SJCRH30 (cell line): Measurements from ENCODE around the gene SMARCB1. TPM values are rescaled to one million over a fixed set of nuclear protein-coding genes. Genes with fewer than 3 reads are reported as not detected.

ENCODE experiments used
- DNase-seq, 2 experiments: peaks; one replicate each; pipeline ENCODE4 v3.0.0-alpha.2; 2015 to 2020
- H3K27ac ChIP-seq: fragments of 250-450 bp; sonication (Bioruptor Pico); 2 replicates; pipeline ENCODE4 v1.5.1; 2020; ENCODE audit warnings: mild to moderate bottlenecking, moderate library complexity
- H3K27me3 ChIP-seq: fragments of 250-450 bp; sonication (Bioruptor Pico); 2 replicates; pipeline ENCODE4 v1.5.1; 2020; ENCODE audit warnings: mild to moderate bottlenecking, moderate library complexity
- H3K36me3 ChIP-seq: fragments of 250-450 bp; sonication (Bioruptor Pico); 2 replicates; pipeline ENCODE4 v1.5.1; 2020; ENCODE audit warnings: mild to moderate bottlenecking, moderate library complexity
- H3K4me1 ChIP-seq: fragments of 250-450 bp; sonication (Bioruptor Pico); 2 replicates; pipeline ENCODE4 v1.5.1; 2020; ENCODE audit warnings: mild to moderate bottlenecking, moderate library complexity
- H3K4me3 ChIP-seq: fragments of 250-450 bp; sonication (Bioruptor Pico); 2 replicates; pipeline ENCODE4 v1.5.1; 2020; ENCODE audit warnings: mild to moderate bottlenecking, moderate library complexity
- H3K9me3 ChIP-seq: fragments of 250-450 bp; sonication (Bioruptor Pico); replicated peaks from 2 replicates; pipeline ENCODE4 v1.5.1; 2020; ENCODE audit warnings: mild to moderate bottlenecking, moderate library complexity
- total RNA-seq: library from RNA; depleted of rRNA; stranded (reverse); fragments of >200 nt; shearing (Covaris generic); gene quantifications from 2 replicates; pipeline ENCODE4 v1.2.3, GENCODE V29; 2014

SMARCB1 gene
- total RNA-seq, 1 experiment from 2014 or later, result 119 TPM

- no peak overlapping the region for H3K27ac ChIP-seq
- no peaks in the 10 kb centered on the region for H3K9me3 ChIP-seq
- peaks cover 9% of the 10 kb centered on the region; the same call in 1 of the 2 replicates for H3K4me1 ChIP-seq
- no peak overlapping the region for H3K4me3 ChIP-seq
- H3K36me3 ChIP-seq, result peaks cover 60% of the 10 kb centered on the region
- no peaks in the 10 kb centered on the region for H3K27me3 ChIP-seq
- DNase-seq, result peak; percentile 47 to 58
Measured at GRCh38 chr22:23796461-23796860, 9.7 kb downstream of the SMARCB1 start.

- Histone ChIP-seq H3K27ac (no peak overlapping the region), H3K36me3 (peaks cover 72% of the 10 kb centered on the region), H3K27me3 (no peaks in the 10 kb centered on the region), H3K9me3 (no peaks in the 10 kb centered on the region), H3K4me1 (peaks cover 9% of the 10 kb centered on the region; the same call in 1 of the 2 replicates), H3K4me3 (no peak overlapping the region)
- no peak for DNase-seq
Measured at GRCh38 chr22:23800297-23801237, 13.8 kb downstream of the SMARCB1 start.

- H3K4me3 ChIP-seq, result no peak overlapping the region
- H3K27me3 ChIP-seq, result no peaks in the 10 kb centered on the region
- no peak overlapping the region for H3K27ac ChIP-seq
- no peak for DNase-seq
- no peaks in the 10 kb centered on the region for H3K9me3 ChIP-seq
- H3K36me3 ChIP-seq, result peaks cover 76% of the 10 kb centered on the region
- H3K4me1 ChIP-seq, result peaks cover 4% of the 10 kb centered on the region; the same call in 1 of the 2 replicates
Measured at GRCh38 chr22:23801238-23801821, 14.6 kb downstream of the SMARCB1 start.

GRCh38 chr22:23801886-23802377, 15.2 kb downstream of the SMARCB1 start:
- Histone ChIP-seq H3K4me3 (no peak overlapping the region), H3K4me1 (no peaks in the 10 kb centered on the region), H3K9me3 (no peaks in the 10 kb centered on the region), H3K27me3 (no peaks in the 10 kb centered on the region), H3K27ac (no peak overlapping the region), H3K36me3 (peaks cover 77% of the 10 kb centered on the region)
- no peak for DNase-seq

GRCh38 chr22:23803001-23803819, 16.4 kb downstream of the SMARCB1 start:
- DNase-seq, result no peak
- Histone ChIP-seq H3K36me3 (peaks cover 76% of the 10 kb centered on the region), H3K27me3 (no peaks in the 10 kb centered on the region), H3K27ac (no peak overlapping the region), H3K4me1 (no peaks in the 10 kb centered on the region), H3K9me3 (no peaks in the 10 kb centered on the region), H3K4me3 (no peak overlapping the region)

- Histone ChIP-seq H3K27me3 (no peaks in the 10 kb centered on the region), H3K4me3 (no peak overlapping the region), H3K36me3 (peaks cover 70% of the 10 kb centered on the region), H3K9me3 (no peaks in the 10 kb centered on the region), H3K4me1 (no peaks in the 10 kb centered on the region), H3K27ac (no peak overlapping the region)
- DNase-seq, result no peak
Measured at GRCh38 chr22:23804781-23805291, 18.1 kb downstream of the SMARCB1 start.

- no peak for DNase-seq
- peaks cover 63% of the 10 kb centered on the region for H3K36me3 ChIP-seq
Measured at GRCh38 chr22:23806837-23807236, 20.1 kb downstream of the SMARCB1 start.

GRCh38 chr22:23812378-23812777, 25.6 kb downstream of the SMARCB1 start:
- Histone ChIP-seq H3K27ac (no peak overlapping the region), H3K9me3 (no peaks in the 10 kb centered on the region), H3K4me3 (no peak overlapping the region), H3K36me3 (peaks cover 40% of the 10 kb centered on the region), H3K27me3 (no peaks in the 10 kb centered on the region), H3K4me1 (no peaks in the 10 kb centered on the region)
- no peak for DNase-seq

More at GRCh38 chr22:23806837-23807236, 20.1 kb downstream of the SMARCB1 start:
- Histone ChIP-seq H3K27ac (no peak overlapping the region), H3K4me3 (no peak overlapping the region), H3K27me3 (no peaks in the 10 kb centered on the region), H3K4me1 (no peaks in the 10 kb centered on the region), H3K9me3 (no peaks in the 10 kb centered on the region)

- H3K4me3 ChIP-seq, result no peak overlapping the region
- DNase-seq, result no peak
- no peaks in the 10 kb centered on the region for H3K4me1 ChIP-seq
- H3K27me3 ChIP-seq, result no peaks in the 10 kb centered on the region
- H3K36me3 ChIP-seq, result peaks cover 63% of the 10 kb centered on the region
- H3K27ac ChIP-seq, result no peak overlapping the region
- no peaks in the 10 kb centered on the region for H3K9me3 ChIP-seq
Measured at GRCh38 chr22:23815541-23816155, 28.9 kb downstream of the SMARCB1 start.

GRCh38 chr22:23816156-23816976, 29.6 kb downstream of the SMARCB1 start:
- Histone ChIP-seq H3K4me3 (no peak overlapping the region), H3K36me3 (peaks cover 64% of the 10 kb centered on the region), H3K27ac (no peak overlapping the region), H3K9me3 (no peaks in the 10 kb centered on the region), H3K4me1 (no peaks in the 10 kb centered on the region), H3K27me3 (no peaks in the 10 kb centered on the region)
- no peak for DNase-seq

GRCh38 chr22:23817146-23817545, 30.4 kb downstream of the SMARCB1 start:
- peaks cover 63% of the 10 kb centered on the region for H3K36me3 ChIP-seq
- H3K4me1 ChIP-seq, result no peaks in the 10 kb centered on the region
- H3K9me3 ChIP-seq, result no peaks in the 10 kb centered on the region
- no peak overlapping the region for H3K4me3 ChIP-seq
- H3K27me3 ChIP-seq, result no peaks in the 10 kb centered on the region
- H3K27ac ChIP-seq, result no peak overlapping the region
- DNase-seq, result no peak

- H3K4me3 ChIP-seq, result no peak overlapping the region
- peaks cover 68% of the 10 kb centered on the region for H3K36me3 ChIP-seq
- no peak for DNase-seq
- H3K27me3 ChIP-seq, result no peaks in the 10 kb centered on the region
- no peaks in the 10 kb centered on the region for H3K9me3 ChIP-seq
- H3K4me1 ChIP-seq, result no peaks in the 10 kb centered on the region
- no peak overlapping the region for H3K27ac ChIP-seq
Measured at GRCh38 chr22:23818541-23818940, 31.8 kb downstream of the SMARCB1 start.

- Histone ChIP-seq H3K36me3 (peaks cover 85% of the 10 kb centered on the region), H3K27ac (no peak overlapping the region)
Measured at GRCh38 chr22:23820748-23821211, 34.0 kb downstream of the SMARCB1 start.

More at GRCh38 chr22:23820748-23821211, 34.0 kb downstream of the SMARCB1 start:
- Histone ChIP-seq H3K4me1 (no peaks in the 10 kb centered on the region), H3K27me3 (no peaks in the 10 kb centered on the region), H3K9me3 (no peaks in the 10 kb centered on the region), H3K4me3 (no peak overlapping the region)
- DNase-seq, result no peak
